Activated naive CD4-positive, alpha-beta T cell treated with anti-CD3 and anti-CD28 coated beads for 36 hours (primary cell): ENCODE measurements around the gene KRTAP5-5. TPM values are rescaled to one million over a fixed set of nuclear protein-coding genes. Genes with fewer than 3 reads are reported as not detected.
"Not testable (repeated sequence)": the region's sequence is repeated elsewhere in the genome, so short reads cannot be mapped to it uniquely, and the experiment has no call there.

Experiments
- CTCF ChIA-PET: fragments of 350-600 bp; sonication (Branson Sonifier 250); formaldehyde crosslinking; loops from one replicate; lab custom pipeline; 2021; ENCODE audit warnings: antibody characterized with exemption; lab: Charles Lee
- DNase-seq: peaks from one replicate; pipeline ENCODE4 v3.0.0-alpha.2; 2020
- H3K27ac Mint-ChIP-seq: one replicate; pipeline ENCODE4 v1.8.0; 2021; ENCODE audit warnings: mild to moderate bottlenecking, mixed read lengths
- H3K27me3 Mint-ChIP-seq: one replicate; pipeline ENCODE4 v1.8.0; 2021; ENCODE audit warnings: low read depth, mixed read lengths
- H3K36me3 Mint-ChIP-seq: one replicate; pipeline ENCODE4 v1.8.0; 2021; ENCODE audit warnings: low read depth, mixed read lengths
- H3K4me1 Mint-ChIP-seq: one replicate; pipeline ENCODE4 v1.8.0; 2021; ENCODE audit warnings: low read depth, mixed read lengths
- H3K4me3 Mint-ChIP-seq: one replicate; pipeline ENCODE4 v1.8.0; 2021; ENCODE audit warnings: mild to moderate bottlenecking, moderate library complexity, mixed read lengths
- H3K9me3 Mint-ChIP-seq: one replicate; pipeline ENCODE4 v1.8.0; 2021; ENCODE audit warnings: mixed read lengths
- intact Hi-C: fragments of 100-400 bp; cut with micrococcal nuclease; formaldehyde crosslinking; loops from one replicate; pipeline ENCODE4 v1.15.1; 2023
- total RNA-seq, 2 experiments: library from RNA; stranded (reverse); gene quantifications; one replicate each; pipeline ENCODE4 v1.2.3, GENCODE V29; 2021

The KRTAP5-5 gene
- total RNA-seq, 2 experiments from 2014 or later, result not detected

- no peak overlapping the region for H3K27ac Mint-ChIP-seq
- H3K36me3 Mint-ChIP-seq, result no peaks in the 10 kb centered on the region
- intact Hi-C loops, result loop anchor here (1.0 to 10.0 kb wide), 2 partner anchors 179 to 491 kb away; no protein-coding TSS in a partner anchor
- no peak for DNase-seq
- no peaks in the 10 kb centered on the region for H3K9me3 Mint-ChIP-seq
- peaks cover 9% of the 10 kb centered on the region for H3K27me3 Mint-ChIP-seq
- CTCF ChIA-PET, result interaction anchor here (1.1 to 5.8 kb wide), 12 partner anchors 12 to 347 kb away, joined by 3 to 53 read pairs (median 8); partner anchors contain the start of genes KRTAP5-2 and SYT8
- H3K4me1 Mint-ChIP-seq, result no peaks in the 10 kb centered on the region
- no peak overlapping the region for H3K4me3 Mint-ChIP-seq
These were observed 24.2 kb downstream of the KRTAP5-5 start for GRCh38 chr11:1653541-1654387.

GRCh38 chr11:1654388-1655167 lies 25.0 kb downstream of the KRTAP5-5 start:
- Mint-ChIP-seq H3K4me3 (no peak overlapping the region), H3K27me3 (peaks cover 12% of the 10 kb centered on the region), H3K27ac (no peak overlapping the region), H3K4me1 (peaks cover 4% of the 10 kb centered on the region), H3K36me3 (no peaks in the 10 kb centered on the region), H3K9me3 (no peaks in the 10 kb centered on the region)
- DNase-seq, result no peak
- CTCF ChIA-PET, result interaction anchor here (0.6 to 5.8 kb wide), 3 partner anchors 28 to 177 kb away, joined by 3 to 53 read pairs (median 3); partner anchors contain the start of gene SYT8
- intact Hi-C loops, result loop anchor here (10.0 kb wide), 1 partner anchor 490 kb away; no protein-coding TSS in a partner anchor

GRCh38 chr11:1655168-1656060 lies 25.8 kb downstream of the KRTAP5-5 start:
- Mint-ChIP-seq H3K27me3 (peaks cover 20% of the 10 kb centered on the region), H3K9me3 (no peaks in the 10 kb centered on the region), H3K4me3 (no peak overlapping the region), H3K27ac (no peak overlapping the region), H3K36me3 (no peaks in the 10 kb centered on the region), H3K4me1 (peaks cover 9% of the 10 kb centered on the region)
- CTCF ChIA-PET, result interaction anchor here (5.8 kb wide), 1 partner anchor 176 kb away, joined by 53 read pairs; the partner anchor contains the start of gene SYT8
- intact Hi-C loops, result loop anchor here (10.0 kb wide), 1 partner anchor 489 kb away; no protein-coding TSS in a partner anchor
- DNase-seq, result no peak

- intact Hi-C loops, result loop anchor here (10.0 kb wide), 1 partner anchor 489 kb away; no protein-coding TSS in a partner anchor
- no peak for DNase-seq
- peaks cover 9% of the 10 kb centered on the region for H3K4me1 Mint-ChIP-seq
- no peak overlapping the region for H3K4me3 Mint-ChIP-seq
- no peaks in the 10 kb centered on the region for H3K9me3 Mint-ChIP-seq
- CTCF ChIA-PET, result no interaction called here
- H3K27me3 Mint-ChIP-seq, result peaks cover 20% of the 10 kb centered on the region
- H3K27ac Mint-ChIP-seq, result no peak overlapping the region
- no peaks in the 10 kb centered on the region for H3K36me3 Mint-ChIP-seq
These were observed 26.5 kb downstream of the KRTAP5-5 start for GRCh38 chr11:1656061-1656441.

GRCh38 chr11:1656670-1657069 lies 27.1 kb downstream of the KRTAP5-5 start:
- H3K4me3 Mint-ChIP-seq, result no peak overlapping the region

GRCh38 chr11:1659506-1659905 lies 29.9 kb downstream of the KRTAP5-5 start:
- no peak overlapping the region for H3K4me3 Mint-ChIP-seq
- H3K9me3 Mint-ChIP-seq, result no peaks in the 10 kb centered on the region
- no peaks in the 10 kb centered on the region for H3K36me3 Mint-ChIP-seq
- no peak for DNase-seq
- H3K4me1 Mint-ChIP-seq, result peaks cover 9% of the 10 kb centered on the region
- H3K27ac Mint-ChIP-seq, result no peak overlapping the region
- CTCF ChIA-PET, result interaction anchor here (0.6 to 1.2 kb wide), 3 partner anchors 113 to 752 kb away, joined by 3 to 4 read pairs (median 3); no protein-coding TSS in a partner anchor
- peaks cover 16% of the 10 kb centered on the region for H3K27me3 Mint-ChIP-seq
- intact Hi-C loops, result loop anchor here (10.0 kb wide), 1 partner anchor 485 kb away; no protein-coding TSS in a partner anchor

More at GRCh38 chr11:1656670-1657069, 27.1 kb downstream of the KRTAP5-5 start:
- Mint-ChIP-seq H3K27me3 (peaks cover 20% of the 10 kb centered on the region), H3K27ac (no peak overlapping the region), H3K36me3 (no peaks in the 10 kb centered on the region), H3K9me3 (no peaks in the 10 kb centered on the region), H3K4me1 (peaks cover 9% of the 10 kb centered on the region)
- CTCF ChIA-PET, result no interaction called here
- no peak for DNase-seq
- intact Hi-C loops, result loop anchor here (10.0 kb wide), 1 partner anchor 488 kb away; no protein-coding TSS in a partner anchor

GRCh38 chr11:1660111-1660867 lies 30.7 kb downstream of the KRTAP5-5 start:
- CTCF ChIA-PET, result interaction anchor here (1.2 kb wide), 1 partner anchor 491 kb away, joined by 3 read pairs; no protein-coding TSS in a partner anchor
- H3K36me3 Mint-ChIP-seq, result no peaks in the 10 kb centered on the region
- peaks cover 17% of the 10 kb centered on the region for H3K27me3 Mint-ChIP-seq
- H3K4me1 Mint-ChIP-seq, result peaks cover 9% of the 10 kb centered on the region
- intact Hi-C loops, result no loop called here
- no peak overlapping the region for H3K27ac Mint-ChIP-seq
- no peaks in the 10 kb centered on the region for H3K9me3 Mint-ChIP-seq
- no peak overlapping the region for H3K4me3 Mint-ChIP-seq
- no peak for DNase-seq

GRCh38 chr11:1661454-1662269 lies 32.1 kb downstream of the KRTAP5-5 start:
- intact Hi-C loops, H3K4me1 Mint-ChIP-seq, CTCF ChIA-PET, H3K4me3 Mint-ChIP-seq, H3K9me3 Mint-ChIP-seq, DNase-seq, H3K27ac Mint-ChIP-seq, H3K36me3 Mint-ChIP-seq: not testable (repeated sequence)
- peaks cover 13% of the 10 kb centered on the region for H3K27me3 Mint-ChIP-seq

- H3K27ac Mint-ChIP-seq, intact Hi-C loops, DNase-seq, H3K36me3 Mint-ChIP-seq, H3K4me3 Mint-ChIP-seq, CTCF ChIA-PET, H3K9me3 Mint-ChIP-seq, H3K4me1 Mint-ChIP-seq: not testable (repeated sequence)
- H3K27me3 Mint-ChIP-seq, result peaks cover 13% of the 10 kb centered on the region
These were observed 33.2 kb downstream of the KRTAP5-5 start for GRCh38 chr11:1662699-1663283.

- H3K9me3 Mint-ChIP-seq, result no peaks in the 10 kb centered on the region
- DNase-seq, result no peak
- H3K4me3 Mint-ChIP-seq, result no peak overlapping the region
- intact Hi-C loops, result no loop called here
- no peak overlapping the region for H3K27ac Mint-ChIP-seq
- peaks cover 2% of the 10 kb centered on the region for H3K4me1 Mint-ChIP-seq
- peaks cover 18% of the 10 kb centered on the region for H3K27me3 Mint-ChIP-seq
- CTCF ChIA-PET, result no interaction called here
- no peaks in the 10 kb centered on the region for H3K36me3 Mint-ChIP-seq
These were observed 35.7 kb downstream of the KRTAP5-5 start for GRCh38 chr11:1665313-1665712.
